ENCODE measurements around the gene UNC13D.
"Not testable (repeated sequence)": the region's sequence is repeated elsewhere in the genome, so short reads cannot be mapped to it uniquely, and the experiment has no call there.

Gene UNC13D

GRCh38 chr17:75874323-75875181, 30.3 kb upstream of the UNC13D start:
- no peak for ATAC-seq
- DNase-seq, result no peak

- no peak for ATAC-seq
Measured at GRCh38 chr17:75873587-75874322, 29.6 kb upstream of the UNC13D start.

GRCh38 chr17:75872434-75873351, 28.5 kb upstream of the UNC13D start:
- no peak for ATAC-seq
- peak; percentile 25 for DNase-seq

More at GRCh38 chr17:75873587-75874322, 29.6 kb upstream of the UNC13D start:
- DNase-seq, result no peak

GRCh38 chr17:75870228-75870627, 26.0 kb upstream of the UNC13D start:
- not testable (repeated sequence) for ATAC-seq, DNase-seq

- DNase-seq, result no peak
- ATAC-seq, result no peak
Measured at GRCh38 chr17:75869282-75870141, 25.3 kb upstream of the UNC13D start.

GRCh38 chr17:75868730-75869281, 24.6 kb upstream of the UNC13D start:
- not testable (repeated sequence) for ATAC-seq, DNase-seq

GRCh38 chr17:75865404-75866188, 21.4 kb upstream of the UNC13D start:
- not testable (repeated sequence) for DNase-seq, ATAC-seq

- DNase-seq, result not testable (repeated sequence)
- ATAC-seq, result peak; percentile 29
Measured at GRCh38 chr17:75864887-75865286, 20.7 kb upstream of the UNC13D start.

- ATAC-seq (peak; percentile 86), DNase-seq (peak; percentile 57)
Measured at GRCh38 chr17:75864448-75864871, 20.3 kb upstream of the UNC13D start.

- ATAC-seq (no peak), DNase-seq (no peak)
Measured at GRCh38 chr17:75861927-75862317, 17.7 kb upstream of the UNC13D start.

- not testable (repeated sequence) for ATAC-seq, DNase-seq
Measured at GRCh38 chr17:75859358-75859757, 15.2 kb upstream of the UNC13D start.

- DNase-seq, result no peak
- ATAC-seq, result no peak
Measured at GRCh38 chr17:75856062-75856756, 12.0 kb upstream of the UNC13D start.

- peak; percentile 95 for ATAC-seq
- DNase-seq, result peak; percentile 96
Measured at GRCh38 chr17:75855310-75856061, 11.3 kb upstream of the UNC13D start, which contains the start of gene WBP2. Gene WBP2, minus strand, starts transcription at chr17:75855335. Its CDS starts 38 bp downstream, at chr17:75855297.

GRCh38 chr17:75854881-75855309, 10.7 kb upstream of the UNC13D start:
- DNase-seq (no peak), ATAC-seq (peak; percentile 12)

GRCh38 chr17:75854101-75854748, 10.0 kb upstream of the UNC13D start:
- ATAC-seq (no peak), DNase-seq (no peak)

- no peak for ATAC-seq
- DNase-seq, result no peak
Measured at GRCh38 chr17:75853433-75853832, 9.2 kb upstream of the UNC13D start.

GRCh38 chr17:75851693-75851991, 7.4 kb upstream of the UNC13D start:
- DNase-seq, ATAC-seq: not testable (repeated sequence)
